GM21723 (cell line): Measurements from ENCODE around the gene MRPL9.
"Not testable (repeated sequence)": the region's sequence is repeated elsewhere in the genome, so short reads cannot be mapped to it uniquely, and the experiment has no call there.

ENCODE experiments used
- ATAC-seq: cut with Tn5 transposase; IDR thresholded peaks from one replicate; pipeline ENCODE4 v1.9.1; 2021; ENCODE audit warnings: mild to moderate bottlenecking, moderate library complexity; ENCODE audit not compliant: unreplicated experiment

The MRPL9 gene

DNA sequence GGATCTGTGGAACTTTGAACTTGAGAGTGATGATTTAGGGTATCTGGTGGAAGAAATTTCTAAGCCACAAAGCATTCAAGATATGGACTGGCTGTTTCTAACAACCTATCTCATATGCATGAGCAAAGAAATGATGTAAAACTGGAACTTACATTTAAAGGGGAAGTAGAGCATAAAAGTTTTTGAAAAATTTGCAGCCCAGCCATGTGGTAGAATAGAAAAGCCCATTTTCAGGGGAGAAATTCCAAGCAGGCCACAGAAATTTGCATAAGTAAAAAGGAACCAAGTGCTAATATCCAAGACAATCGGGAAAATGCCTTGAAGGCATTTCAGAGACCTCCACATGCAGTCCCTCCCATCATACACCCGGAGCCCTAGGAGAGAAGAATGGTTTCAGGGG is 26.3 kb downstream of the MRPL9 start:
- no peak for ATAC-seq

DNA sequence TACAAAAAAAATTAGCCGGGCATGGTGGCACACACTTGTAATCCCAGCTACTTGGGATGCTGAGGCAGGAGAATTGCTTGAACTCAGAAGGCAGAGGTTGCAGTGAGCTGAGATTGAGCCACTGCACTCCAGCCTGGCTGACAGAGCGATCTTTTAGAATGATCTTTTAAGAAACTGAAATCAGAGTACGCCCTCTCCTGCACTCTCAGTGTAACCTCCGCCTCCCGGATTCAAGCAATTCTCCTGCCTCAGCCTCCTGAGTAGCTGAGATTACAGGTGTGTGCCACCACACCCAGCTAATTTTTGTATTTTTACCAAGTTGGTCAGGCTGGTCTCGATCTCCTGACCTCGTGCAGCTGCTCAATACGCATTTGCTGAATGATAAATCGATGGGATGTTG is 29.3 kb downstream of the MRPL9 start:
- ATAC-seq: not testable (repeated sequence)

- ATAC-seq: no peak
Observed at GRCh38 chr1:151733126-151733525, 30.2 kb downstream of the MRPL9 start.

DNA sequence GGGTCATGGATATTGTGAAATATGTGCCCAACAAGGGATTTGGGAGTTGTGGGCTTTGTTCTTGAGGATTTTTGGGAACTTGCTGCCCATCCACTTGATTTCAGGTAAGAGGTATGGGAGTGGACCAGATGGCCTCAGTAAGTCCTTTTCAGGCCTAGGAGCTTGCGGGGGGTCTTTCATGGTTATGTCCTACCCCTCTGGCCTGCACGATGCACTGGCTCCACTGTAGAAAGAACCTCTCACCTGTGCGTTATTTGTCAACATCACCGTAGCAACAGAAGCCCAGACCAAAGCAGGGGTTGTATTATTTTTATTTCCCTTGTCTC is 33.4 kb downstream of the MRPL9 start:
- ATAC-seq: no peak

DNA sequence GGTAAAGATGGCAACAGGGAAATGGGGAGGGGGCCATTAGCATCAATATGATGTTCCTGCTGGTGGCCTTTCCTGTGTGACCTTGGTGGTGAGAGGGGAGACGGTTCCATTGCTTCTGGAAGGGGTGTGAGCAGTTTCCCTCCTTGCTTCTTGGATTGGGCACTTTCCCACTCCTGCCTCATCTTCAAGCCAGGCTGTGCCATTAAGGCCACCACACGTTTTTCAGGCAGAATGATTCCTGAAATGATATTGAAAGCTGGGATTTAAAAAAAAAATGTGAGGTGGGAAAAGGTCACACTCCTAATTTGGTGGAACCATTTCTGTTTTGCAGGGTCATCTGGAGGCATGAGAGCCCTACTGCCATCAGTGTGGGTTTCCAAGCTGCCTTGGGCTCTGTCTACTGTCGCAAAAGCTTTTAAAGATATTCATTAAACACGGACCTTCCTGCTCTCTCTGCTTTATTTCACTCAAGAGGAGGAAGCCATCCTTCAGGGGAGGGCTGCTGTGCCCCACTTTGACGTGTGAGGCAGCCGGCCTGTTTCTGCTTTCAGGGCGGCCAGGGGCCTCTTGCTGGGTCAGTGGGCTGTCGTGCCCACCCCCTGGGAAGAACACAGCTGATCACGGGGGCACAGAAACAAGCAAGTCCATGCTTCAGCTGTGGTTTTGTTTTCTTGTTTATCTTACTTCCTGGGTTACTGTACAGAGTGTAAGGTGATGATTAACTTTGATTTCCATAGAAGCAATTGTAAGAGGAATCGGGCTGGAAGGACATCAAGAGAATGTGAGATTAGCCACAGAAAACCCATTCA is 33.9 kb downstream of the MRPL9 start:
- no peak for ATAC-seq

DNA sequence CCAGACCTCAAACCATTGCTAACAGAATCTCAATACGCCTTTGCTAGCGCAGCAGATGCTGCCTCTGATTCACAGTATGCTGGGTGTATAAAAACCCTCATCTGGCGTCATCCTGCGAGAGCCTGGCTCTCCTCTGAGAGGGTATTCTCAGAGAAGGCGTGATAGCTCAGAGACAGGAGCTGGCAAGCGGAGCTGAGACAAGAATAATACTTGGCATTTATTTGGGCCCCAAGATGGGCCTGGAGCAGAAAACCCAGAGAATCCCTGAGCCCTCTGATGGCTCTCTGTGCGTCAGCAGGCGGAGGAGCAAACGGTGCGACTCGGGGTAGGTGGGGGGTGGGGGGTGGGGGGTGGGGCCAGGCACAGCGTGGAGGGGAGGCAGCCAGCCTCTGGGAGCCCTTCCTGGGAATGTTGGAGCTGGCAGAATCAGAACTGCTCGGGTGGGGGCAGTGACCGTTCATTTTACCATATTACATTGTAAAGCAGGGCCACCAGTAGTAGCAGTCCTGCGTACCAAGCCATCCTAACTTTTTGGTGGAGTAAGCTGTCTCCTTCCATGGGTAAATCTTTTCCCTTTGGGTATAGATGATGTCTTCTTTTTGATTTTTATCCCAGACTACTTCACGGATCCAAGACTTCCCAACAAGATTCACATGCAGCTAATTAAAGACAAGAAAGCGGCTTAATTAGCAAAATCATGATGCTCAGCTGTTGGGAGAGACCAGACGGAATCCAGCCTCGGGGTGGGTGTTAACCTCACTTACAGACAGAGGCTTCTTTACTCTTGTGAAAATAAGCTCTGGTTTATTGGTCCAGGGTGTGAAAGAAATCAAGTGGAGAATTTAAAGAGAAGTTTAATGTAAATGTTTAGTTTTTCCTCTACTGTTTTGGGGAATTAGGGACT is 34.9 kb downstream of the MRPL9 start:
- no peak for ATAC-seq

DNA sequence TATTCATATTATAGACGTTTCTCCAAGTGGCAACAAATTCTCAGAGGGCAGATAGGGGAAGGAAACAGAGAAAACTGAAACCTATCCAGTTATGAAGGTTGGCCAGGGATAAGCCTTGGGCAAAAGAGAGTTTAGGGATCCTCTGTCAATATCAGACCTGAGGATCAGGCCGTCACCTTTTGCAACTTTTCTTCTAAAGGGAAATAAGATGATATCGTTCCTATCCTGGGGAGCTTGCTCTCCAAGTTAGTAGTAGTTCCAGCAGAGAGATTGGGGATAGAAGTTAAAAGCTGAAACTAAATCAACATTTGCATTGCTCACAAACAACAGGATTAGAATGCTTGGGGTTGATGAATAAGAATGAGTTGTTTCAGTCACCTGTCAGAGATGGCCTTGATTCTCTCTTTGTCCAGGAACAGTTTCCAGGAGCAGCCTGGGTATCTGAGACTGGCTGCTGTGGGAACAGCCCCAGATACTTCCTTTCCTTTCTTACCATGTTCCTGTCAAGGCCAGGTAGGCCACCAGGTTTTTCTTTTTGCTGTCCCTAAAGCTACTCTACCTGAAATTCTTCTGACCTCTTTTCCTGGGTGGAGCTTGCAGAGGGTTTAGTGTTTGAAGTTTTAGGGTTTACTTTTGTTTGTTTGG is 39.4 kb downstream of the MRPL9 start:
- ATAC-seq: no peak

DNA sequence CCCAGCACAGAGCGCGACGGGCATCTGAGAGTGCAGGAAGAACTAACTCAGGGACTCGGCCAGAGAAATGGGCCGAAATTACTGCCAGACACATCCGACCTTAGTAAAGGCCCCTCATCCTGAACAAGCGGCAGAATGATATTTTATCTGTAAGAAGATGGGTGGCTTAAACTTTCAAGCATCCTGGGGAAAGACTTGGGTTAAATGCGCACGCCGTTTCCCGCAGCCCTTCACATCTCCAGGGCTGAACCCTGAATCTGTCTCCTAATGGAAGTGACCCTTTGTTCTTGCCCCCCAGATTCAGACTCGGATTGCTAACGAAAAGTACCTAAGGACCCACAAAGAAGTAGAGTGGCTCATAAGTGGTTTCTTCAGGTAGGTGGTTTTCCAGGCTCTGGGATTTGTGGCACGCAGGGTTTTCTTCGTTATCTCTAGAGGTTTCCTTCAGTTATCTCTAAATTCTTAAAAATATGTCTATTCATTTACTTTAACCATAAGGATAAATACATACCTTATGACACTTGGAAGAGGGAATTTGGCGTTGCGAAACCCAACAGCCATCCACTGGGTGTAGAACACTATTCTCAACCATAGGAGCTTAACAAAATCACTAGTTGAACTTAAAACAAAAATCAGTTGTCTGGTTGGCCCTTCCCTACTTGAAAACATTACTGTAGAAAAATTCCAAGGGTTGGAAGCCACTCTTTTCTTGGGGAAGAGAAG is 41.3 kb downstream of the MRPL9 start:
- no peak for ATAC-seq

DNA sequence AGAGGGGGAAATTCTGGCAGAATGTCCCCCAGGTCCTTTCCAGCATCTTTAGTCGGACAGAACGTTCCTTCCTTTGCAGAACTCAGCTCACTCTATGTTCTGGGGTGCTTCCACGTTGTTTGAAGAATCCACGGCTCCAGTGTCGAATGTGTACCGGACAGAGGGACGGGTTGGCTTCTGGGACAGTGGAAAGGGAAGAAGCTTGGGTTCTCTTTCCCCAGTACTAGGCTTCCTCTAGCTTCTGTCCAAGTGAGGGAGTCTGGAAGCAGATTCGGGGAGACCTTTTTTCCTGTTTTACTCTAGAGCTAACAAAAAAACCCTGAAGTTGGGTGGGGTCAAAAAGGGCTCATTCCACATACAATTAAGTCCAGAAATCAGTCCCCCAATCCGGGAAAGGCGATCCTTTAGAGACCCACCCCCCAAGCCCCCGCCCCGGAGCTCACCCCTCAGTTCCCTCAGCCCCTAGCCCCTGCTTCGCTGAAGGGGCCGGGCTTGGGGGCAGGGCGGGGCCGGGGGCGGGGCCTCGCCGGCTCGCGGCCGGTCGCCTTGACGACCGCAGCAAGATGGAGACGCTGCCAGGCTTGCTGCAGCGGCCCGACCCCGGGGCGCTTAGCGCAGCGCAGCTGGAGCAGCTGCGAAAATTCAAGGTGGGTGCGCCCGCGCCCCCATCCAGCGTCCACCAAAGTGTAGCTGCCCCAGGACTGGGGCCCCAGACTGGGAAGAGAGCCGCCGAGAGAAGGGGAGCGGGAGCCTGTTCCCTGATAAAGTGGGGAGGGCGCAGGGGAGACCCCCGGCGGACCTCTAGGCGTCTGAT is 42.1 kb downstream of the MRPL9 start, which contains the start of gene RIIAD1:
RIIAD1 (plus strand) TSS at position 549 of the 814 bp plus-strand sequence; CDS start at position 564, 15 bp downstream.
- peak; percentile 73 for ATAC-seq

DNA sequence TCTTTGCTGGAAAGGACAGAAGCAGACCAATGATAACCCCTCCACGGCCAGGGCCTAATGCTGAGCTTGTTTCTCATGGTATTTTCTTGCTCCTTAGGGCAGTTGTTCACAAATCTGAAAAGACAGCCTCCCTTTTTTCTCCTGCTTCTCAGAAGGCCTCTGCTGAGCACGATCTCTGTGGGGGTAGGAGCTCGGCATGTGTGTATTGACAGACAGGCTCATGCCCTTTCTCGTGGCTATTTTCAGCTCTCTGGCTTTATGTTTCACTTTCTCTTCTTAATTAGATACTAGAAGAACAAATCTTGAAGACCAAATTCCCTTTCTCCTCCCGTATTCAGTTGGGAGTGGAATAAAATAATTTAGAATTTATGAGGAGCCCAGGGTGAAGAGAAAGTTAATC is 42.7 kb downstream of the MRPL9 start:
- peak; percentile 67 for ATAC-seq

GRCh38 chr1:151720125-151720524 is 43.2 kb downstream of the MRPL9 start:
- no peak for ATAC-seq

DNA sequence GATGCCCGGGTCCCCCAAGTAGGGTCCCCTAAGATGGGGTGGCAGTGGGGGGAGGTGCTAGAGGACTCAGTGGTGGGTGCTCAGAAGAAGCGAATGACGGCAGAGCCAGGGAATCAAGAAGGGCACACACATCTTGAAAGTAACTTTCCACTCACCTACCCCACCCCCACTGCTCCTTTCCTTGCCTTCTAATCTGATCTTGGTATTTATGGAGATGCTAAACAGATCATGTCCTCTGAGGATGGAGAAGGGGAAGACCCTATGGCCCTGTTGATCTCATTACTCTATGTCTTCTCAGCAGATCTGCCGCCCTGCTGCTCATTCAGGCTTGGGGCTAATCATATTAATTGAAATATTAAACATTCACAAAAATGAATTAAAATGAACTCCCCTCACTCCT is 44.6 kb downstream of the MRPL9 start:
- no peak for ATAC-seq

DNA sequence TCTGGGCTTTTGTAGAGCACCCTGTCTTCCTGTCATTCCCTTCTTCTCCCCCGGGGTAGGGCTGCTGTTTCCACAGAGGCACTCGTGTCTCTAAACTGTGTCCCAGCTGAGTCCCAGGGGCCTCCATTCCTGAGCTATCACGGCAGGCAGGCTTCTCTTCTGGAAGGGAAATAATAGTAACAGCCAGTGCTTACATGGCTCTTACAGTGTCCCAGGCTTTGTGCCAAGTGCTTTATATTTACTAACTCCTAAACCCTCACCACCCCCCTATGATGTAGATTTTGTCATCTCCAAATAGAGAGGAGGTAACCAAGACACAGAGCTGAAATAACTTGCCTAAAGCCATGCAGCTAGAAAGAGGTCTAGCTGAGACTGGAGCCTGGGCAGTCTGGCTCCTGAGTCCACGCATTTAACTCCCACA is 45.3 kb downstream of the MRPL9 start:
- ATAC-seq: no peak

- no peak for ATAC-seq
Observed at GRCh38 chr1:151716771-151717631, 46.3 kb downstream of the MRPL9 start, which contains the start of gene CELF3. CELF3 (minus strand) TSS chr1:151716803; CDS start chr1:151716020, 783 bp downstream.

- no peak for ATAC-seq
Observed at GRCh38 chr1:151716405-151716762, 46.9 kb downstream of the MRPL9 start.

GRCh38 chr1:151715726-151716404 is 47.4 kb downstream of the MRPL9 start:
- ATAC-seq: no peak

- no peak for ATAC-seq
Observed at GRCh38 chr1:151714820-151715725, 48.2 kb downstream of the MRPL9 start.
